ENCODE measurements around the gene API5. TPM values are rescaled to one million over a fixed set of nuclear protein-coding genes. Genes with fewer than 3 reads are reported as not detected.
"Not testable (repeated sequence)": the region's sequence is repeated elsewhere in the genome, so short reads cannot be mapped to it uniquely, and the experiment has no call there.

The API5 gene
- total and polyA plus RNA-seq, 2 donors (not counting 1 experiment from before 2014, with no cell fraction given), result 62.9 to 98.6 TPM

GRCh38 chr11:43327987-43328386, 16.2 kb downstream of the API5 start:
- Histone ChIP-seq H3K36me3 (ENCODE audit: control insufficient read depth, insufficient read depth, low read length) (peaks cover 4% of the 10 kb centered on the region), H3K4me3 (replicated peaks in 1 of 4; ENCODE audit: control extremely low read depth in 1 of 4, insufficient read depth in 1 of 4, low read depth in 3 of 4, low read length in 4 of 4) (no peak overlapping the region), H2AFZ (ENCODE audit: low read length) (no peak overlapping the region), H3K9ac (ENCODE audit: insufficient read depth, low read length) (no peak overlapping the region), H4K20me1 (ENCODE audit: control insufficient read depth, extremely low read depth, insufficient read depth, low read length) (no peaks in the 10 kb centered on the region), H3K9me3 (ENCODE audit: control insufficient read depth, insufficient read depth, low read depth, low read length) (no peaks in the 10 kb centered on the region), H3K27ac (ENCODE audit: insufficient read depth, low read length) (peak overlapping the region; percentile 48), H3K79me2 (ENCODE audit: control insufficient read depth, insufficient read depth, low read length) (no peaks in the 10 kb centered on the region), H3K27me3 (ENCODE audit: control insufficient read depth, insufficient read depth, low read length) (no peaks in the 10 kb centered on the region), H3K4me1 (ENCODE audit: control insufficient read depth, extremely low read depth, insufficient read depth, low read length) (no peaks in the 10 kb centered on the region), H3K4me2 (ENCODE audit: extremely low read depth, insufficient read depth, low read length) (no peak overlapping the region)
- peak; percentile 93 for DNase-seq (ENCODE audit: low read depth in 2 of 2)
- TF ChIP-seq CTCF (conservative IDR thresholded peaks at IDR 0.05 in 1 of 2, IDR thresholded peaks at IDR 0.05 in 1 of 2; ENCODE audit: low read depth in 1 of 2, low read length in 2 of 2) (no peak), EZH2 (IDR thresholded peaks at IDR 0.05; ENCODE audit: low read length, missing control alignments) (no peak)

GRCh38 chr11:43328482-43328881, 16.7 kb downstream of the API5 start:
- Histone ChIP-seq H3K4me2 (ENCODE audit: extremely low read depth, insufficient read depth, low read length) (no peak overlapping the region), H3K4me3 (replicated peaks in 1 of 4; ENCODE audit: control extremely low read depth in 1 of 4, insufficient read depth in 1 of 4, low read depth in 3 of 4, low read length in 4 of 4) (no peak overlapping the region), H3K36me3 (ENCODE audit: control insufficient read depth, insufficient read depth, low read length) (peaks cover 4% of the 10 kb centered on the region)

GRCh38 chr11:43341159-43341558, 29.4 kb downstream of the API5 start:
- Histone ChIP-seq H2AFZ (ENCODE audit: low read length) (no peak overlapping the region), H4K20me1 (ENCODE audit: control insufficient read depth, extremely low read depth, insufficient read depth, low read length) (no peaks in the 10 kb centered on the region), H3K79me2 (ENCODE audit: control insufficient read depth, insufficient read depth, low read length) (no peaks in the 10 kb centered on the region), H3K9me3 (ENCODE audit: control insufficient read depth, insufficient read depth, low read depth, low read length) (no peaks in the 10 kb centered on the region), H3K27ac (ENCODE audit: insufficient read depth, low read length) (no peak overlapping the region), H3K9ac (ENCODE audit: insufficient read depth, low read length) (no peak overlapping the region), H3K27me3 (ENCODE audit: control insufficient read depth, insufficient read depth, low read length) (no peaks in the 10 kb centered on the region), H3K36me3 (ENCODE audit: control insufficient read depth, insufficient read depth, low read length) (no peaks in the 10 kb centered on the region), H3K4me2 (ENCODE audit: extremely low read depth, insufficient read depth, low read length) (no peak overlapping the region), H3K4me3 (replicated peaks in 1 of 4; ENCODE audit: control extremely low read depth in 1 of 4, insufficient read depth in 1 of 4, low read depth in 3 of 4, low read length in 4 of 4) (no peak overlapping the region), H3K4me1 (ENCODE audit: control insufficient read depth, extremely low read depth, insufficient read depth, low read length) (no peaks in the 10 kb centered on the region)
- TF ChIP-seq EZH2 (IDR thresholded peaks at IDR 0.05; ENCODE audit: low read length, missing control alignments) (no peak), CTCF (conservative IDR thresholded peaks at IDR 0.05 in 1 of 2, IDR thresholded peaks at IDR 0.05 in 1 of 2; ENCODE audit: low read depth in 1 of 2, low read length in 2 of 2) (no peak)
- no peak for DNase-seq (ENCODE audit: low read depth in 2 of 2)

More at GRCh38 chr11:43328482-43328881, 16.7 kb downstream of the API5 start:
- TF ChIP-seq CTCF (conservative IDR thresholded peaks at IDR 0.05 in 1 of 2, IDR thresholded peaks at IDR 0.05 in 1 of 2; ENCODE audit: low read depth in 1 of 2, low read length in 2 of 2) (no peak), EZH2 (IDR thresholded peaks at IDR 0.05; ENCODE audit: low read length, missing control alignments) (no peak)
- peak overlapping the region; percentile 48 for H3K27ac ChIP-seq (ENCODE audit: insufficient read depth, low read length)
- H2AFZ ChIP-seq (ENCODE audit: low read length), result no peak overlapping the region
- no peaks in the 10 kb centered on the region for H3K9me3 ChIP-seq (ENCODE audit: control insufficient read depth, insufficient read depth, low read depth, low read length)
- no peaks in the 10 kb centered on the region for H3K27me3 ChIP-seq (ENCODE audit: control insufficient read depth, insufficient read depth, low read length)
- no peak for DNase-seq (ENCODE audit: low read depth in 2 of 2)
- H3K4me1 ChIP-seq (ENCODE audit: control insufficient read depth, extremely low read depth, insufficient read depth, low read length), result no peaks in the 10 kb centered on the region
- H3K9ac ChIP-seq (ENCODE audit: insufficient read depth, low read length), result no peak overlapping the region
- H3K79me2 ChIP-seq (ENCODE audit: control insufficient read depth, insufficient read depth, low read length), result no peaks in the 10 kb centered on the region
- no peaks in the 10 kb centered on the region for H4K20me1 ChIP-seq (ENCODE audit: control insufficient read depth, extremely low read depth, insufficient read depth, low read length)

- H3K9ac ChIP-seq (ENCODE audit: insufficient read depth, low read length); H4K20me1 ChIP-seq (ENCODE audit: control insufficient read depth, extremely low read depth, insufficient read depth, low read length); H3K4me3 ChIP-seq (replicated peaks in 1 of 4; ENCODE audit: control extremely low read depth in 1 of 4, insufficient read depth in 1 of 4, low read depth in 3 of 4, low read length in 4 of 4); H3K79me2 ChIP-seq (ENCODE audit: control insufficient read depth, insufficient read depth, low read length); DNase-seq (ENCODE audit: low read depth in 2 of 2); H2AFZ ChIP-seq (ENCODE audit: low read length); H3K27ac ChIP-seq (ENCODE audit: insufficient read depth, low read length); H3K27me3 ChIP-seq (ENCODE audit: control insufficient read depth, insufficient read depth, low read length); H3K4me1 ChIP-seq (ENCODE audit: control insufficient read depth, extremely low read depth, insufficient read depth, low read length); H3K9me3 ChIP-seq (ENCODE audit: control insufficient read depth, insufficient read depth, low read depth, low read length); H3K4me2 ChIP-seq (ENCODE audit: extremely low read depth, insufficient read depth, low read length); H3K36me3 ChIP-seq (ENCODE audit: control insufficient read depth, insufficient read depth, low read length): not testable (repeated sequence)
These were observed 39.6 kb downstream of the API5 start for GRCh38 chr11:43351426-43351825.

All from fibroblast of lung (primary cell).